Prostate gland (tissue), 2 donors: Measurements from ENCODE around the gene MAP3K7. TPM values are rescaled to one million over a fixed set of nuclear protein-coding genes. Genes with fewer than 3 reads are reported as not detected.

Experiments
- DNase-seq: peaks from one replicate; pipeline ENCODE4 v3.0.0-alpha.2; 2019; ENCODE audit warnings: low spot score
- H3K27ac ChIP-seq, 2 donors: fragments of 200-600 bp; sonication (generic); 2 replicates each; pipeline ENCODE4 v1.5.1; 2017 to 2019
- H3K27me3 ChIP-seq: fragments of 200-600 bp; sonication (generic); replicated peaks from 2 replicates; pipeline ENCODE4 v1.5.1; 2019; ENCODE audit not compliant: insufficient read depth
- H3K36me3 ChIP-seq, 2 donors: fragments of 200-600 bp; sonication (generic); 1 replicate in 1 of 2; 2 replicates in 1 of 2; pipeline versions ENCODE4 v1.5.1 to v1.8.1; 2017 to 2019
- H3K4me1 ChIP-seq: fragments of 200-600 bp; sonication (generic); replicated peaks from 2 replicates; pipeline ENCODE4 v1.5.1; 2019
- H3K4me3 ChIP-seq, 2 donors: fragments of 200-600 bp; sonication (generic); 2 replicates each; pipeline ENCODE4 v1.5.1; 2017 to 2019
- H3K9me3 ChIP-seq: fragments of 200-600 bp; sonication (generic); 2 replicates; pipeline ENCODE4 v1.5.1; 2017
- POLR2A ChIP-seq: fragments of 450-650 bp; IDR thresholded peaks from one replicate; pipeline ENCODE4 v1.6.1; 2016; ENCODE audit warnings: antibody characterized with exemption, mild to moderate bottlenecking
- POLR2AphosphoS5 ChIP-seq: sonication (generic); formaldehyde crosslinking; IDR thresholded peaks from one replicate; pipeline ENCODE4 v1.6.1; 2017; ENCODE audit warnings: antibody characterized with exemption
- WGBS: methylation state at CpG from one replicate; pipeline ENCODE4 v1.1.5; 2018; 5-methylcytosine and 5-hydroxymethylcytosine counted together
- intact Hi-C: fragments of 100-400 bp; cut with DNase I; formaldehyde crosslinking; loops from one replicate; pipeline ENCODE4 v1.14.2; 2022
- total RNA-seq, 2 donors: library from RNA; depleted of rRNA; stranded (reverse); fragments of >200 nt; gene quantifications; one replicate each; pipeline ENCODE4 v1.1.0, GENCODE V29; 2016
- TF ChIP-seq, protein P1 (sequence below), 4 experiments: fragments of 200-600 bp in 2 of 4; fragments of 450-650 bp in 2 of 4; sonication (generic) in 2 of 4; IDR thresholded peaks; 1 replicate in 3 of 4; 2 replicates in 1 of 4; pipeline ENCODE4 v1.5.1; 2016 to 2019; ENCODE audit warnings: antibody characterized with exemption in 4 of 4, mild to moderate bottlenecking in 2 of 4, moderate library complexity in 2 of 4

The MAP3K7 gene
- total RNA-seq, 2 donors from 2014 or later = 22.2 to 31.0 TPM

DNA sequence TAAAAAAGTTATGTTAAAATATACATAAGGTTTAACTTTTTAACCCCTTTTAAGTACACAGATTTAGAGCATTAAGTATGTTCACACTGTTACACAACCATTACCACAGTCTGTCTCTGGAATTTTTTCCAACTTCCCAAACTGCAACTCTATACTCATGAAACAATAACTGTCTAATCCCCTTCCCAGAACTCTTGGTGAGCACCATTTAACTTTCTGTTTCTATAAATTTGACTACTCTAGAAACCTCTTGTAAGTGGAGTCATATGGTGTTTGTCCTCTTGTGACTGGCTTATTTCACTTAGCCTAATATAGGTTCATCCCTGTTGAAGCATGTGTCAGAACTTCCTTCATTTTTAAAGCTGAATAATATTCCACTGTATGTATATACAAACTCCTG is 98.1 kb downstream of the MAP3K7 start:
- intact Hi-C loops = no loop called here
- H3K4me1 ChIP-seq = no peaks in the 10 kb centered on the region
- TF ChIP-seq POLR2A = no peak
- TF ChIP-seq POLR2AphosphoS5 = no peak
- TF ChIP-seq, protein P1, sequence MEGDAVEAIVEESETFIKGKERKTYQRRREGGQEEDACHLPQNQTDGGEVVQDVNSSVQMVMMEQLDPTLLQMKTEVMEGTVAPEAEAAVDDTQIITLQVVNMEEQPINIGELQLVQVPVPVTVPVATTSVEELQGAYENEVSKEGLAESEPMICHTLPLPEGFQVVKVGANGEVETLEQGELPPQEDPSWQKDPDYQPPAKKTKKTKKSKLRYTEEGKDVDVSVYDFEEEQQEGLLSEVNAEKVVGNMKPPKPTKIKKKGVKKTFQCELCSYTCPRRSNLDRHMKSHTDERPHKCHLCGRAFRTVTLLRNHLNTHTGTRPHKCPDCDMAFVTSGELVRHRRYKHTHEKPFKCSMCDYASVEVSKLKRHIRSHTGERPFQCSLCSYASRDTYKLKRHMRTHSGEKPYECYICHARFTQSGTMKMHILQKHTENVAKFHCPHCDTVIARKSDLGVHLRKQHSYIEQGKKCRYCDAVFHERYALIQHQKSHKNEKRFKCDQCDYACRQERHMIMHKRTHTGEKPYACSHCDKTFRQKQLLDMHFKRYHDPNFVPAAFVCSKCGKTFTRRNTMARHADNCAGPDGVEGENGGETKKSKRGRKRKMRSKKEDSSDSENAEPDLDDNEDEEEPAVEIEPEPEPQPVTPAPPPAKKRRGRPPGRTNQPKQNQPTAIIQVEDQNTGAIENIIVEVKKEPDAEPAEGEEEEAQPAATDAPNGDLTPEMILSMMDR (IDR thresholded peaks at IDR 0.05) = no peak

DNA sequence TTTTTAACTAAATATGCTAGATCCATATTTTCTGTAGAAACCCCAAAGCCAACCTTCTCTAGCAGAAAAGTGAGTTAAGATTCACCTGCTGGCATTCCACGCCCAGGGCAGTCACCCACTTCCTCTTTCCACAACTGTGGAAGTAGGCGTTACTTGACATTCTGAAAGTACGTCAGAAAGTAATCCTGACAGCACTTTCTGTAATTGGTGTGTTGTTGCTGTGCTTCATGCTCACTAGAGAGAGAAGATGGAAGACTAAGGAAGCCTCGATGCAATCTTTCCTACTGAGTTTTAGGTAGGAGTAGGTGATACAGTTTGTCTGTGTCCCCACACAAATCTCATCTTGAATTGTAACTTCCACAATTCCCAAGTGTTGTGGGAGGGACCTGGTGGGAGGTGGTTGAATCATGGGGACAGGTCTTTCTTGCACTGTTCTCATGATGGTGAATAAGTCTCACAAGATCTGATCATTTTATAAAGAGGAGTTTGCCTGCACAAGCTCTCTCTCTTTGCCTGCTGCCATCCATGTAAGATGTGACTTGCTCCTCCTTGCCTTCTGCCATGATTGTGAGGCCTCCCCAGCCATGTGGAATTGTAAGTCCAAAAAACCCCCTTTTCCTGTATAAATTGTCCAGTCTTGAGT is 101.1 kb downstream of the MAP3K7 start:
- no peak overlapping the region for H3K27ac ChIP-seq
- TF ChIP-seq POLR2AphosphoS5 (no peak), POLR2A (no peak)
- TF ChIP-seq, protein P1 (IDR thresholded peaks at IDR 0.05) = no peak
- no peaks in the 10 kb centered on the region for H3K36me3 ChIP-seq
- no peaks in the 10 kb centered on the region for H3K9me3 ChIP-seq
- 90% methylated on average over 4 of the region's 4 CpGs for WGBS
- no peaks in the 10 kb centered on the region for H3K4me1 ChIP-seq
- intact Hi-C loops = no loop called here
- H3K27me3 ChIP-seq = no peaks in the 10 kb centered on the region
- DNase-seq = no peak
- no peak overlapping the region for H3K4me3 ChIP-seq

More for the DNA sequence above, 98.1 kb downstream of the MAP3K7 start:
- H3K27me3 ChIP-seq = no peaks in the 10 kb centered on the region
- no peak overlapping the region for H3K4me3 ChIP-seq
- DNase-seq = no peak
- no peaks in the 10 kb centered on the region for H3K36me3 ChIP-seq
- H3K9me3 ChIP-seq = no peaks in the 10 kb centered on the region
- H3K27ac ChIP-seq = no peak overlapping the region

DNA sequence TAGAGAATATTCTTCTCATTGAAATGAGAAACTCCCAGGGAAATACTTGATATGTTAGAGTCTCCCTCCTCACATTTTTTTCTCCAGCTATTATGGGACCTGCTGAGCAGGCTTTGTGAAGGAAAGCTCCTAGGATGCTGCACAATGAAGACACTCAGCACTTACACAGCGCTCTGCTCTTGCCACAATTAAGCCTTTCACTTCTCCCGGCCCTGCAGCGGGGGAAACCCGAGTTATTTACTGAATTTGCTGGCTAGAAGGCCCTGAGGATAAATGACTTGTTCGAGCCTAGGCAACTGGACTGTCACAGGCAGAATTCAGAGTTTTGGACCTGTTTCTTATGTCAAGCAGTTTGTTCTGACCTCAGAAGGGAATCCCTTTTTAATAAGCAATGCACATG is 102.0 kb downstream of the MAP3K7 start:
- Histone ChIP-seq H3K27me3 (no peaks in the 10 kb centered on the region), H3K27ac (no peak overlapping the region), H3K4me3 (no peak overlapping the region), H3K9me3 (no peaks in the 10 kb centered on the region), H3K36me3 (no peaks in the 10 kb centered on the region), H3K4me1 (no peaks in the 10 kb centered on the region)
- no peak for DNase-seq
- intact Hi-C loops = no loop called here
- TF ChIP-seq, protein P1 (IDR thresholded peaks at IDR 0.05) = no peak
- TF ChIP-seq POLR2A (no peak), POLR2AphosphoS5 (no peak)
- 37% methylated on average over 5 of the region's 5 CpGs for WGBS

DNA sequence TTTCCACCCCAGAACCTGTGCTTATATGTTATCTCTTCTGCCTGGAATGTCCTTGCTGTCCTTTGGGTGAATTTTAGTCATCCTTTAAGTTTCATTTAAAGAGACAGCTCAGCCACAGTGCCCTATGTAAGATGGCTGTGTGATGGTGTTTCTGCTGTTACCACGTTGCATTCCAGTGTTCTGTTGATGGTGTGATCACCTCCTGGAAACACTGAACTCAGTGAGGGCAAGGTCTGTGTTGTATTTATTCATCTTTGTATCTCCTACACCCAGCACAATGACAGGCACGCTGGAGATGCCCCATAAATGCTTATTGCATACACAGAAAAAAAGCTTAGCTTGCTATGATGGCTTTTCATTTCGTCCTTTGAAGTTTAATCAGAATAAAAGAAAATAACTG is 102.5 kb downstream of the MAP3K7 start:
- Histone ChIP-seq H3K9me3 (no peaks in the 10 kb centered on the region), H3K4me3 (no peak overlapping the region), H3K36me3 (no peaks in the 10 kb centered on the region), H3K27me3 (no peaks in the 10 kb centered on the region), H3K27ac (no peak overlapping the region), H3K4me1 (no peaks in the 10 kb centered on the region)
- no peak for DNase-seq
- intact Hi-C loops = no loop called here
- WGBS = 43% methylated on average over 3 of the region's 3 CpGs
- TF ChIP-seq POLR2A (no peak), POLR2AphosphoS5 (no peak)
- TF ChIP-seq, protein P1 (IDR thresholded peaks at IDR 0.05) = no peak

GRCh38 chr6:90483956-90484355 is 102.9 kb downstream of the MAP3K7 start:
- H3K4me3 ChIP-seq = no peak overlapping the region
- H3K27ac ChIP-seq = no peak overlapping the region
- TF ChIP-seq, protein P1 (IDR thresholded peaks at IDR 0.05) = no peak
- no peak for TF ChIP-seq POLR2AphosphoS5
- no peak for TF ChIP-seq POLR2A
- H3K4me1 ChIP-seq = no peaks in the 10 kb centered on the region
- H3K36me3 ChIP-seq = no peaks in the 10 kb centered on the region
- 91% methylated on average over 9 of the region's 9 CpGs for WGBS
- no peaks in the 10 kb centered on the region for H3K9me3 ChIP-seq
- intact Hi-C loops = no loop called here
- DNase-seq = no peak
- no peaks in the 10 kb centered on the region for H3K27me3 ChIP-seq
